ENCODE data around the gene SLC2A13.
"Not testable (repeated sequence)": the region's sequence is repeated elsewhere in the genome, so short reads cannot be mapped to it uniquely, and the experiment has no call there.

DNA sequence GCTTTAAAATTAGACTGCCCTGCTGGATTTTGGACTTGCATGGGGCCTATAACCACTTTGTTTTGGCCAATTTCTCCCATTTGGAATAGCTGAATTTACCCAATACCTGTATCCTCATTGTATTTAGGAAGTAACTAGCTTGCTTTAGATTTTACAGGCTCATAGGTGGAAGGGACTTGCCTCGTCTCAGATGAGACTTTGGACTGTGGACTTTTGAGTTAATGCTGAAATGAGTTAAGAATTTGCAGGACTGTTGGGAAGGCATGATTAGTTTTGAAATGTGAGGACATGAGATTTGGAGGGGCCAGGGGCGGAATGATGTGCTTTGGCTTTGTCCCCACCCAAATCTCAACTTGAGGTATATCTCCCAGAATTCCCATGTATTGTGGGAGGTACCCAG lies 320.1 kb downstream of the SLC2A13 start:
- TF ChIP-seq, protein P1, sequence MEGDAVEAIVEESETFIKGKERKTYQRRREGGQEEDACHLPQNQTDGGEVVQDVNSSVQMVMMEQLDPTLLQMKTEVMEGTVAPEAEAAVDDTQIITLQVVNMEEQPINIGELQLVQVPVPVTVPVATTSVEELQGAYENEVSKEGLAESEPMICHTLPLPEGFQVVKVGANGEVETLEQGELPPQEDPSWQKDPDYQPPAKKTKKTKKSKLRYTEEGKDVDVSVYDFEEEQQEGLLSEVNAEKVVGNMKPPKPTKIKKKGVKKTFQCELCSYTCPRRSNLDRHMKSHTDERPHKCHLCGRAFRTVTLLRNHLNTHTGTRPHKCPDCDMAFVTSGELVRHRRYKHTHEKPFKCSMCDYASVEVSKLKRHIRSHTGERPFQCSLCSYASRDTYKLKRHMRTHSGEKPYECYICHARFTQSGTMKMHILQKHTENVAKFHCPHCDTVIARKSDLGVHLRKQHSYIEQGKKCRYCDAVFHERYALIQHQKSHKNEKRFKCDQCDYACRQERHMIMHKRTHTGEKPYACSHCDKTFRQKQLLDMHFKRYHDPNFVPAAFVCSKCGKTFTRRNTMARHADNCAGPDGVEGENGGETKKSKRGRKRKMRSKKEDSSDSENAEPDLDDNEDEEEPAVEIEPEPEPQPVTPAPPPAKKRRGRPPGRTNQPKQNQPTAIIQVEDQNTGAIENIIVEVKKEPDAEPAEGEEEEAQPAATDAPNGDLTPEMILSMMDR (IDR thresholded peaks at IDR 0.05), result not testable (repeated sequence)
- not testable (repeated sequence) for TF ChIP-seq POLR2A (IDR thresholded peaks at IDR 0.05)

All from testis (tissue), 2 donors.